Hepatocyte (in vitro differentiated cells): ENCODE results near the gene CPLANE2. TPM values are rescaled to one million over a fixed set of nuclear protein-coding genes. Genes with fewer than 3 reads are reported as not detected.

Experiments used
- DNase-seq: peaks from one replicate; pipeline ENCODE4 v3.0.0-alpha.2; 2016; ENCODE audit warnings: low spot score
- H2AFZ ChIP-seq: fragments of 200-600 bp; sonication (generic); 2 replicates; pipeline ENCODE4 v1.6.0; 2016; ENCODE audit warnings: antibody characterized with exemption, mild to moderate bottlenecking
- H3K27ac ChIP-seq: fragments of 200-600 bp; sonication (generic); 2 replicates; pipeline ENCODE4 v1.5.1; 2016; ENCODE audit warnings: mild to moderate bottlenecking
- H3K27me3 ChIP-seq: fragments of 200-600 bp; sonication (generic); 2 replicates; pipeline ENCODE4 v1.6.1; 2016
- H3K36me3 ChIP-seq: fragments of 200-600 bp; sonication (generic); replicated peaks from 2 replicates; pipeline ENCODE4 v1.5.1; 2016; ENCODE audit warnings: low read depth; ENCODE audit not compliant: insufficient read depth
- H3K4me1 ChIP-seq: fragments of 200-600 bp; sonication (generic); 2 replicates; pipeline ENCODE4 v1.5.1; 2016; ENCODE audit warnings: mild to moderate bottlenecking, moderate library complexity; ENCODE audit not compliant: insufficient read depth
- H3K4me2 ChIP-seq: fragments of 200-600 bp; sonication (generic); 2 replicates; pipeline ENCODE4 v1.6.0; 2016
- H3K4me3 ChIP-seq: fragments of 200-600 bp; sonication (generic); 2 replicates; pipeline ENCODE4 v1.5.1; 2016; ENCODE audit warnings: mild to moderate bottlenecking
- H3K79me2 ChIP-seq: fragments of 200-600 bp; sonication (generic); 2 replicates; pipeline ENCODE4 v1.6.0; 2017; ENCODE audit warnings: mild to moderate bottlenecking
- H3K9me2 ChIP-seq: fragments of 200-600 bp; sonication (generic); replicated peaks from 2 replicates; pipeline ENCODE4 v1.6.0; 2017; ENCODE audit warnings: mild to moderate bottlenecking; ENCODE audit not compliant: insufficient read depth
- H3K9me3 ChIP-seq: fragments of 200-600 bp; sonication (generic); 2 replicates; pipeline ENCODE4 v1.5.1; 2016; ENCODE audit warnings: low read depth, mild to moderate bottlenecking
- H4K20me1 ChIP-seq: fragments of 200-600 bp; sonication (generic); 2 replicates; pipeline ENCODE4 v1.6.0; 2016; ENCODE audit warnings: mild to moderate bottlenecking; ENCODE audit not compliant: insufficient read depth, poor library complexity, severe bottlenecking
- CTCF ChIP-seq: fragments of 200-600 bp; sonication (generic); IDR thresholded peaks from 2 replicates; pipeline ENCODE4 v1.5.1; 2016; ENCODE audit warnings: antibody characterized with exemption, mild to moderate bottlenecking; ENCODE audit not compliant: poor library complexity
- EZH2 ChIP-seq: fragments of 200-600 bp; sonication (generic); IDR thresholded peaks from 2 replicates; pipeline ENCODE4 v1.6.1; 2016; ENCODE audit warnings: antibody characterized with exemption, mild to moderate bottlenecking, borderline replicate concordance
- EZH2phosphoT487 ChIP-seq: fragments of 200-600 bp; sonication (generic); IDR thresholded peaks from one replicate; pipeline ENCODE4 v1.6.1; 2018; ENCODE audit warnings: antibody characterized with exemption, mild to moderate bottlenecking, low read depth, moderate library complexity; ENCODE audit not compliant: unreplicated experiment, severe bottlenecking
- WGBS: methylation state at CpG from one replicate; pipeline ENCODE4 v1.1.6; 2016; ENCODE audit warnings: low lambda C conversion rate; ENCODE audit errors: missing lambda C conversion rate; 5-methylcytosine and 5-hydroxymethylcytosine counted together
- polyA plus RNA-seq: library from polyadenylated mRNA; unstranded; fragments of >200 nt; fragmentation: Nextera tagmentation; extraction: Ambion mirVana; gene quantifications from 2 replicates; pipeline ENCODE4 v1.2.1, GENCODE V29; 2016
- small RNA-seq: library from RNA; depleted of rRNA; stranded (forward); fragments of <200 nt; gene quantifications from one replicate; pipeline ENCODE3, GENCODE V24; 2014
- total RNA-seq: library from RNA; depleted of rRNA; stranded (reverse); fragments of >200 nt; gene quantifications from 2 replicates; pipeline ENCODE4 v1.2.3, GENCODE V29; 2014

CPLANE2 gene
- total and polyA plus RNA-seq, 2 experiments from 2014 or later = 5.4 to 6.6 TPM

DNA sequence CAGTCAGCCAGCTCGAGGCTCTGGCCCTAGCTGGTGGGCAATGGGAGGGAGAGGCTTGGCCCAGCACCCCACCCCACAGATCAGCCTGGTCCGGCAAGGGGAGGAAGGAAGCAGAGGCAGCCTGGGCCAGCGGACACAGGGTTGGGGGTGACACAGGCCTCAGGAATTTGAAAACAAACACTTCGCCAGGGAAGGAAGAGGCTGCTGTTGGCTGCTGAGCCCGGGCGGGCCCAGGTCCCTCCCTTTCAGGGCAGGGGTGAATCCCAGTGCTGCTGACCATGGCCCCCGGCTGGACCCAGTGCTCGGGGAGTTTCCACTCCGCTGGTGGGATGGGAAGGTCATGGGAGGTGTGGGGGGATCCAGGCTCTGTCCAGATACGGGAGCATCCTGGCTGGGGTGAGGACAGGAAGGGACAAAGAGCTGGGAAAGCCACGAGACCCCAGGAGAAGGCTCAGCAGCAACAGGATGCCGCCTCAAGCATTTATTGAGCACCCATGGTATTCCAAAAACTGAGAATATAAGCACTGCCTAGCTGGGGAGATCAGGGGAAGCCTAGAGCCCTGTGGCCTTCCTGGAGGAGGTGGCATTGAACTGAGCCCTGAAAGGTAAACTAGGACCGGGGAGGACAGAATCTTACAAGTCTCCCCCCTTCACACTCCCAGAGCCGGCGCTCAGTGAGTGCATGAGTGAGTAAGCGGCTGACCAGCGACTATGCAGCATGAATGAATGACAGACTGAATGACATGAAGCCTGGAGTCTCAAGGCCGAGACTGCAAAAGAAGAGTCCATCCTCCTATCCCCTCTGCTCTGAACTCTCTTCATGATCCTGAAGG is 54.9 kb downstream of the CPLANE2 start:
- WGBS = 46% methylated on average over 18 of the region's 18 CpGs
- TF ChIP-seq CTCF (no peak), EZH2 (no peak), EZH2phosphoT487 (no peak)
- H3K4me3 ChIP-seq = no peak overlapping the region
- peak overlapping the region; percentile 92 for H3K27ac ChIP-seq
- no peaks in the 10 kb centered on the region for H3K9me2 ChIP-seq
- no peak overlapping the region for H2AFZ ChIP-seq
- no peaks in the 10 kb centered on the region for H3K79me2 ChIP-seq
- peak; percentile 91 for DNase-seq
- H4K20me1 ChIP-seq = no peaks in the 10 kb centered on the region
- H3K36me3 ChIP-seq = no peaks in the 10 kb centered on the region
- H3K4me1 ChIP-seq = peaks cover 31% of the 10 kb centered on the region
- H3K27me3 ChIP-seq = no peaks in the 10 kb centered on the region
- peak overlapping the region; percentile 28 for H3K4me2 ChIP-seq
- no peaks in the 10 kb centered on the region for H3K9me3 ChIP-seq

Small RNA genes within 50 kb of the gene (small RNA-seq; reads per million reads assigned to genes)
- gene MT1XP1 = not detected

Other genes starting within 250 kb of the CPLANE2 start
- not detected in 2 replicates for gene SRARP, start 232.9 kb downstream of the CPLANE2 start, total RNA-seq
- gene SRARP, start 232.9 kb downstream of the CPLANE2 start, polyA plus RNA-seq = not detected in 2 replicates
- 12.6 and 17.4 TPM in 2 replicates for gene HSPB7, start 219.1 kb downstream of the CPLANE2 start, total RNA-seq
- 59.4 and 66.2 TPM in 2 replicates for gene HSPB7, start 219.1 kb downstream of the CPLANE2 start, polyA plus RNA-seq
- 1.0 and 1.3 TPM in 2 replicates for gene CLCNKA, start 215.1 kb downstream of the CPLANE2 start, total RNA-seq
- 1.3 and 2.7 TPM in 2 replicates for gene CLCNKA, start 215.1 kb downstream of the CPLANE2 start, polyA plus RNA-seq
- gene CLCNKB, start 193.4 kb downstream of the CPLANE2 start, total RNA-seq = 0.47 and 1.0 TPM in 2 replicates
- 1.4 and 1.8 TPM in 2 replicates for gene CLCNKB, start 193.4 kb downstream of the CPLANE2 start, polyA plus RNA-seq
- gene FAM131C, start 163.5 kb downstream of the CPLANE2 start, total RNA-seq = 3.3 and 3.5 TPM in 2 replicates
- gene FAM131C, start 163.5 kb downstream of the CPLANE2 start, polyA plus RNA-seq = 7.5 and 11.7 TPM in 2 replicates
- gene EPHA2, start 81.1 kb downstream of the CPLANE2 start, total RNA-seq = 26.7 and 27.3 TPM in 2 replicates
- 20.0 and 20.4 TPM in 2 replicates for gene EPHA2, start 81.1 kb downstream of the CPLANE2 start, polyA plus RNA-seq
- 15.9 and 21.0 TPM in 2 replicates for gene ARHGEF19, start 24.5 kb downstream of the CPLANE2 start, total RNA-seq
- gene ARHGEF19, start 24.5 kb downstream of the CPLANE2 start, polyA plus RNA-seq = 24.7 and 24.8 TPM in 2 replicates
- 19.5 and 19.9 TPM in 2 replicates for gene FBXO42, start 115.3 kb upstream of the CPLANE2 start, total RNA-seq
- gene FBXO42, start 115.3 kb upstream of the CPLANE2 start, polyA plus RNA-seq = 21.1 and 22.1 TPM in 2 replicates
- gene SZRD1, start 130.1 kb upstream of the CPLANE2 start, total RNA-seq = 72.1 and 80.5 TPM in 2 replicates
- 46.8 and 63.0 TPM in 2 replicates for gene SZRD1, start 130.1 kb upstream of the CPLANE2 start, polyA plus RNA-seq
- gene SPATA21, start 200.2 kb upstream of the CPLANE2 start, total RNA-seq = 0.30 TPM in 1 of 2 replicates, not detected in the other
- gene SPATA21, start 200.2 kb upstream of the CPLANE2 start, polyA plus RNA-seq = 0.46 and 0.92 TPM in 2 replicates
- 51.8 and 55.2 TPM in 2 replicates for gene NECAP2, start 203.5 kb upstream of the CPLANE2 start, total RNA-seq
- 48.9 and 58.0 TPM in 2 replicates for gene NECAP2, start 203.5 kb upstream of the CPLANE2 start, polyA plus RNA-seq